Breast epithelium (tissue), 4 donors: ENCODE data around the gene LHFPL3. TPM values are rescaled to one million over a fixed set of nuclear protein-coding genes. Genes with fewer than 3 reads are reported as not detected.

Experiments used
- DNase-seq, 2 donors: peaks; one replicate each; pipeline ENCODE4 v3.0.0-alpha.2; 2019; ENCODE audit warnings: low spot score in 2 of 2
- H3K27ac ChIP-seq, 2 donors: fragments of 200-600 bp; sonication (generic) in 1 of 2; one replicate each; pipeline ENCODE4 v1.5.1; 2016 to 2019; ENCODE audit warnings: mild to moderate bottlenecking in 1 of 2
- H3K27me3 ChIP-seq, 2 donors: fragments of 200-600 bp; sonication (generic) in 1 of 2; one replicate each; pipeline versions ENCODE4 v1.5.1 to v1.6.0; 2017 to 2019; ENCODE audit warnings: control low read depth in 1 of 2, mild to moderate bottlenecking in 1 of 2
- H3K36me3 ChIP-seq: fragments of 200-600 bp; one replicate; pipeline ENCODE4 v1.5.1; 2019
- H3K4me1 ChIP-seq, 2 donors: fragments of 200-600 bp; sonication (generic); one replicate each; pipeline ENCODE4 v1.5.1; 2016 to 2019; ENCODE audit warnings: control low read depth in 1 of 2
- H3K4me3 ChIP-seq, 3 donors: fragments of 200-600 bp; sonication (generic); 1 replicate in 2 of 3; 2 replicates in 1 of 3; pipeline ENCODE4 v1.5.1; 2016 to 2019; ENCODE audit warnings: mild to moderate bottlenecking in 3 of 3, moderate library complexity in 2 of 3
- H3K9me3 ChIP-seq, 2 donors: fragments of 200-600 bp; sonication (generic) in 1 of 2; one replicate each; pipeline ENCODE4 v1.5.1; 2016 to 2019; ENCODE audit warnings: control low read depth in 1 of 2
- POLR2A ChIP-seq: fragments of 450-650 bp; IDR thresholded peaks from one replicate; pipeline ENCODE4 v1.6.1; 2016; ENCODE audit warnings: antibody characterized with exemption, mild to moderate bottlenecking, moderate library complexity
- POLR2AphosphoS5 ChIP-seq, 3 donors: sonication (generic); formaldehyde crosslinking; IDR thresholded peaks; one replicate each; pipeline ENCODE4 v1.6.1; 2017; ENCODE audit warnings: antibody characterized with exemption in 3 of 3
- intact Hi-C: fragments of 100-400 bp; cut with DNase I; formaldehyde crosslinking; loops from one replicate; pipeline ENCODE4 v1.15.1; 2023; ENCODE audit warnings: low total_unique reads
- total RNA-seq, 3 donors: library from RNA; depleted of rRNA; stranded (reverse); fragments of >200 nt; gene quantifications; one replicate each; pipeline ENCODE4 v1.1.0, GENCODE V29; 2016
- TF ChIP-seq, protein P1 (sequence below), 3 donors: fragments of 450-650 bp; IDR thresholded peaks; one replicate each; pipeline ENCODE4 v1.5.1; 2016 to 2017; ENCODE audit warnings: antibody characterized with exemption in 3 of 3, mild to moderate bottlenecking in 3 of 3, moderate library complexity in 3 of 3

LHFPL3 gene
- total RNA-seq, 3 donors from 2014 or later = not detected

DNA sequence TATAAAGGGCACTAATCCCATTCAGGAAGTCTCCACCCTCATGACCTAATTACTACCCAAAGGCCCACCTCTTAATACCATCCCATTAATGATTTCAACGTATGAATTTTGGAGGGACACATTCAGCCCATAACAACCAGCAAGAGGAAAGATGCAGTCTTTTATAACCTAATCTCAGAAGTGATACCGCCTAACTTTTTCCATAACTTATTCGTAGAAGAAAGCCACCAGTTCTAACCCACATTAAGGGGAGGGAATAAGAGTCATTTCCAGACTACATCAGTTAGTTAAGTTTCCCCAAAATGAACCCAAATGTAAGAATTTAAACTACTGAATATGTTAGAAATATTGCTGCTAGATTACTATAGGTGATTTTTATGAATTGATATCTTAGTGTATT, 32.1 kb upstream of the LHFPL3 start:
- no peak for DNase-seq
- Histone ChIP-seq H3K9me3 (no peaks in the 10 kb centered on the region), H3K27me3 (peaks cover 0 to 7% of the 10 kb centered on the region in 2 donors), H3K4me3 (no peak overlapping the region), H3K27ac (no peak overlapping the region), H3K4me1 (no peaks in the 10 kb centered on the region), H3K36me3 (no peaks in the 10 kb centered on the region)
- TF ChIP-seq POLR2AphosphoS5 (IDR thresholded peaks at IDR 0.05) = no peak
- no peak for TF ChIP-seq POLR2A
- intact Hi-C loops = no loop called here

DNA sequence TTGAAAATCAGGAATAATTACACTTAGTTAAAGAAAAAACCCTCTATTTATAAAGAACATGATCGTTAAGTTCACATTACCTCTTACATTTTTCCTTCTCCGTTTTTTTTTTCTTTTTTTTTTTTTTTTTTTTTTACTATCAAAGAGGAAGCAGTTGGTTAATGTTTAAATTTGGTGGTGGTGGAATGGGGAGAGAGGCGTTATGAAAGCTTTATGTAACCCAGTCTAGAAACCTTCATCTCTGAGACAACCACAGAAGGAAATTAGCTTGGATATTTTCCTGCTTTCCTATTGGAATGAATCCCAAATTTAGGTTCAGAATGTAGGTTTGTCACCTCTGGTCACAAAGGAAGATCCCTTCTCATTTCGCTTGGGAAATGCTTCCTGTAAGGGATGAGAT, 31.5 kb upstream of the LHFPL3 start:
- peaks cover 0 to 7% of the 10 kb centered on the region in 2 donors for H3K27me3 ChIP-seq
- no peak overlapping the region for H3K4me3 ChIP-seq
- intact Hi-C loops = no loop called here
- no peak for DNase-seq
- no peaks in the 10 kb centered on the region for H3K4me1 ChIP-seq
- H3K36me3 ChIP-seq = no peaks in the 10 kb centered on the region
- H3K27ac ChIP-seq = no peak overlapping the region
- TF ChIP-seq, protein P1, sequence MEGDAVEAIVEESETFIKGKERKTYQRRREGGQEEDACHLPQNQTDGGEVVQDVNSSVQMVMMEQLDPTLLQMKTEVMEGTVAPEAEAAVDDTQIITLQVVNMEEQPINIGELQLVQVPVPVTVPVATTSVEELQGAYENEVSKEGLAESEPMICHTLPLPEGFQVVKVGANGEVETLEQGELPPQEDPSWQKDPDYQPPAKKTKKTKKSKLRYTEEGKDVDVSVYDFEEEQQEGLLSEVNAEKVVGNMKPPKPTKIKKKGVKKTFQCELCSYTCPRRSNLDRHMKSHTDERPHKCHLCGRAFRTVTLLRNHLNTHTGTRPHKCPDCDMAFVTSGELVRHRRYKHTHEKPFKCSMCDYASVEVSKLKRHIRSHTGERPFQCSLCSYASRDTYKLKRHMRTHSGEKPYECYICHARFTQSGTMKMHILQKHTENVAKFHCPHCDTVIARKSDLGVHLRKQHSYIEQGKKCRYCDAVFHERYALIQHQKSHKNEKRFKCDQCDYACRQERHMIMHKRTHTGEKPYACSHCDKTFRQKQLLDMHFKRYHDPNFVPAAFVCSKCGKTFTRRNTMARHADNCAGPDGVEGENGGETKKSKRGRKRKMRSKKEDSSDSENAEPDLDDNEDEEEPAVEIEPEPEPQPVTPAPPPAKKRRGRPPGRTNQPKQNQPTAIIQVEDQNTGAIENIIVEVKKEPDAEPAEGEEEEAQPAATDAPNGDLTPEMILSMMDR (IDR thresholded peaks at IDR 0.05) = no peak
- no peak for TF ChIP-seq POLR2A
- TF ChIP-seq POLR2AphosphoS5 (IDR thresholded peaks at IDR 0.05) = no peak
- H3K9me3 ChIP-seq = no peaks in the 10 kb centered on the region

DNA sequence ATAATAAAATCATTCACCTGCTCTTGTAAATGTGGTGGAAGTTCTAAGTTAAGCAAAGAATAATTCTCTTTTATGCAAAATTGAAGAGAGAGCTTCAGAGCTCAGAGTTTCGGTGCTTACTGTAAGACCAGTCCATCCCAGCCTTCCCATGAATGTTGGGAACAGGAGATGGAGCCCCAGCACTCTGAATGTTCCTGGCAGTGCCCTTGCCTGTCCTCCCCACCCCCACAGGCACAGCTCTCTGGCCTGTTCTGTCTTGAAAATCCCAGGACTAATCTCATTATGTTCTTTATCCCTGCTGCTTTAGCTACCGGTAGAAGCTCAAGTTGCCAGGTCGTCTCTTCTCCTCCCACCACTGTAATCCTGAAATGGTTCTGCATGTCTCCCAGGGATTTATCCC, 29.1 kb upstream of the LHFPL3 start:
- intact Hi-C loops = no loop called here
- DNase-seq = no peak
- TF ChIP-seq POLR2AphosphoS5 (IDR thresholded peaks at IDR 0.05) (no peak), POLR2A (no peak)
- TF ChIP-seq, protein P1 (IDR thresholded peaks at IDR 0.05) = no peak

DNA sequence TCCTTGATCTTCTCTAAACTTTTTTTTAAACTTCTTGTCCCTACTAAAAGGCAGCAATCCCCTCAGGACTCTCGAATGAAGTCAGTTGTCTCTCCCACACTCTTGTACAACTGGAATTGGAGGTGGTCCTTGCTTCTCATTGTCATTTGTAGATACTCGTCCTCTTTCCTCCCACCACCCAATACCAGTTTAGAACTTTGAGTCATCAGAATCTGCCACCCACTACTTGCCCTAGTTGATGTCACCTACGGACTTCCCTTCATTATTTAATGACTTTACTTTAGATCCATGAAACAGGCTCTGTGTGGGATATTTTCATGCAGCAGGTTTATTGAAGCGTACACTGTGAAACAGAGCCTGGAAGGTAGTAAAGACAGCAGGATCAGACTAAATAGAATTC, 28.6 kb upstream of the LHFPL3 start:
- Histone ChIP-seq H3K4me3 (no peak overlapping the region), H3K27ac (no peak overlapping the region), H3K36me3 (no peaks in the 10 kb centered on the region), H3K4me1 (no peaks in the 10 kb centered on the region), H3K9me3 (no peaks in the 10 kb centered on the region), H3K27me3 (peaks cover 0 to 2% of the 10 kb centered on the region in 2 donors)
- TF ChIP-seq, protein P1 (IDR thresholded peaks at IDR 0.05) = no peak
- DNase-seq = no peak
- intact Hi-C loops = no loop called here

More for the DNA sequence above, 29.1 kb upstream of the LHFPL3 start:
- Histone ChIP-seq H3K4me3 (no peak overlapping the region), H3K27ac (no peak overlapping the region), H3K9me3 (no peaks in the 10 kb centered on the region), H3K27me3 (no peaks in the 10 kb centered on the region), H3K4me1 (no peaks in the 10 kb centered on the region), H3K36me3 (no peaks in the 10 kb centered on the region)

DNA sequence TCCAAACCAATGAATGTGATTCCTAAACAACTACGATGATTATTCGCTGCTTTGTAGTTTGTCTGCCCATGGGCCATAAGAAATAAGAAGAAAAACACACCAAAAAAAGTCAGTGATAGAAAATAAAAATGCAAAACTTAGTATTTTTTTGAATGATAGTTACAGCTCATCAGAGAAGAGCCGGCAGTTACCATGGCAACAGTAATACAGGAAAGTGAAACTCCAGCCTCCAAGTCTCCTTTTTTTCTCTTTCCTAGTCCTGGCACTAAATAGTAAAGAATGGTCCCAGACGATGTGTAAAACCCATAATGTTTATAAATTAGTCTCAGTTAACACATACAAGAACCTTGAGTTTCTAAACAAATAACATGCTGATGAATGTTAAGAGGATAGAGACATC, 21.6 kb upstream of the LHFPL3 start:
- Histone ChIP-seq H3K27me3 (peaks cover 0 to 4% of the 10 kb centered on the region in 2 donors), H3K4me3 (no peak overlapping the region), H3K4me1 (no peaks in the 10 kb centered on the region), H3K36me3 (no peaks in the 10 kb centered on the region), H3K9me3 (no peaks in the 10 kb centered on the region), H3K27ac (no peak overlapping the region)
- DNase-seq = no peak
- intact Hi-C loops = no loop called here
- TF ChIP-seq, protein P1 (IDR thresholded peaks at IDR 0.05) = no peak
- TF ChIP-seq POLR2AphosphoS5 (IDR thresholded peaks at IDR 0.05) (no peak), POLR2A (no peak)
